Lower lobe of right lung (tissue), 2 donors: ENCODE data around the gene SEMA6A. TPM values are rescaled to one million over a fixed set of nuclear protein-coding genes. Genes with fewer than 3 reads are reported as not detected.

ENCODE experiments used
- ATAC-seq, 2 donors: fragments of 200-7000 bp; cut with Tn5 transposase; one replicate each; pipeline ENCODE4 v1.9.1; 2020 to 2022; ENCODE audit warnings: mild to moderate bottlenecking in 2 of 2, moderate library complexity in 2 of 2
- DNase-seq: peaks from one replicate; pipeline ENCODE4 v3.0.0-alpha.2; 2020
- H3K27ac ChIP-seq: fragments of 200-600 bp; one replicate; pipeline ENCODE4 v1.8.0; 2022
- H3K27me3 ChIP-seq: fragments of 200-600 bp; one replicate; pipeline ENCODE4 v1.8.0; 2022; ENCODE audit warnings: low read depth
- H3K36me3 ChIP-seq: fragments of 200-600 bp; one replicate; pipeline ENCODE4 v1.8.0; 2022; ENCODE audit warnings: mild to moderate bottlenecking
- H3K4me1 ChIP-seq: fragments of 200-600 bp; one replicate; pipeline ENCODE4 v1.8.0; 2022
- H3K4me3 ChIP-seq: fragments of 200-600 bp; one replicate; pipeline ENCODE4 v1.8.0; 2022; ENCODE audit warnings: mild to moderate bottlenecking
- H3K9me3 ChIP-seq: fragments of 200-600 bp; one replicate; pipeline ENCODE4 v1.8.0; 2022
- intact Hi-C: fragments of 100-400 bp; cut with DNase I; formaldehyde crosslinking; loops from one replicate; pipeline ENCODE4 v1.11.0; 2022
- long read RNA-seq: library from polyadenylated mRNA; unstranded; transcript quantifications from one replicate; pipeline ENCODE4 v2.0.0, GENCODE V29; 2021
- total RNA-seq: library from RNA; stranded (reverse); fragmentation: NEBNext Ultra II Directional; extraction: Animal tissue kit (Norgen Biotek cat#: 25700); gene quantifications from one replicate; pipeline ENCODE4 v1.2.1, GENCODE V29; 2021
- TF ChIP-seq, protein P1 (sequence below): fragments of 200-600 bp; IDR thresholded peaks from one replicate; pipeline ENCODE4 v1.8.0; 2022; ENCODE audit warnings: antibody characterized with exemption, mild to moderate bottlenecking
- donor health status: DM: no; HTN: yes; CAD: no; lungs with severe emphysema.

SEMA6A gene, protein sequence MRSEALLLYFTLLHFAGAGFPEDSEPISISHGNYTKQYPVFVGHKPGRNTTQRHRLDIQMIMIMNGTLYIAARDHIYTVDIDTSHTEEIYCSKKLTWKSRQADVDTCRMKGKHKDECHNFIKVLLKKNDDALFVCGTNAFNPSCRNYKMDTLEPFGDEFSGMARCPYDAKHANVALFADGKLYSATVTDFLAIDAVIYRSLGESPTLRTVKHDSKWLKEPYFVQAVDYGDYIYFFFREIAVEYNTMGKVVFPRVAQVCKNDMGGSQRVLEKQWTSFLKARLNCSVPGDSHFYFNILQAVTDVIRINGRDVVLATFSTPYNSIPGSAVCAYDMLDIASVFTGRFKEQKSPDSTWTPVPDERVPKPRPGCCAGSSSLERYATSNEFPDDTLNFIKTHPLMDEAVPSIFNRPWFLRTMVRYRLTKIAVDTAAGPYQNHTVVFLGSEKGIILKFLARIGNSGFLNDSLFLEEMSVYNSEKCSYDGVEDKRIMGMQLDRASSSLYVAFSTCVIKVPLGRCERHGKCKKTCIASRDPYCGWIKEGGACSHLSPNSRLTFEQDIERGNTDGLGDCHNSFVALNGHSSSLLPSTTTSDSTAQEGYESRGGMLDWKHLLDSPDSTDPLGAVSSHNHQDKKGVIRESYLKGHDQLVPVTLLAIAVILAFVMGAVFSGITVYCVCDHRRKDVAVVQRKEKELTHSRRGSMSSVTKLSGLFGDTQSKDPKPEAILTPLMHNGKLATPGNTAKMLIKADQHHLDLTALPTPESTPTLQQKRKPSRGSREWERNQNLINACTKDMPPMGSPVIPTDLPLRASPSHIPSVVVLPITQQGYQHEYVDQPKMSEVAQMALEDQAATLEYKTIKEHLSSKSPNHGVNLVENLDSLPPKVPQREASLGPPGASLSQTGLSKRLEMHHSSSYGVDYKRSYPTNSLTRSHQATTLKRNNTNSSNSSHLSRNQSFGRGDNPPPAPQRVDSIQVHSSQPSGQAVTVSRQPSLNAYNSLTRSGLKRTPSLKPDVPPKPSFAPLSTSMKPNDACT
- 44.3 TPM for total RNA-seq
- long read RNA-seq, full-length matches to known transcripts = 1 of 35 reads
- long read RNA-seq, partial matches to known transcripts = 6 of 35 reads
- long read RNA-seq, other reads (novel, unspliced or antisense) = 28 of 35 reads

DNA sequence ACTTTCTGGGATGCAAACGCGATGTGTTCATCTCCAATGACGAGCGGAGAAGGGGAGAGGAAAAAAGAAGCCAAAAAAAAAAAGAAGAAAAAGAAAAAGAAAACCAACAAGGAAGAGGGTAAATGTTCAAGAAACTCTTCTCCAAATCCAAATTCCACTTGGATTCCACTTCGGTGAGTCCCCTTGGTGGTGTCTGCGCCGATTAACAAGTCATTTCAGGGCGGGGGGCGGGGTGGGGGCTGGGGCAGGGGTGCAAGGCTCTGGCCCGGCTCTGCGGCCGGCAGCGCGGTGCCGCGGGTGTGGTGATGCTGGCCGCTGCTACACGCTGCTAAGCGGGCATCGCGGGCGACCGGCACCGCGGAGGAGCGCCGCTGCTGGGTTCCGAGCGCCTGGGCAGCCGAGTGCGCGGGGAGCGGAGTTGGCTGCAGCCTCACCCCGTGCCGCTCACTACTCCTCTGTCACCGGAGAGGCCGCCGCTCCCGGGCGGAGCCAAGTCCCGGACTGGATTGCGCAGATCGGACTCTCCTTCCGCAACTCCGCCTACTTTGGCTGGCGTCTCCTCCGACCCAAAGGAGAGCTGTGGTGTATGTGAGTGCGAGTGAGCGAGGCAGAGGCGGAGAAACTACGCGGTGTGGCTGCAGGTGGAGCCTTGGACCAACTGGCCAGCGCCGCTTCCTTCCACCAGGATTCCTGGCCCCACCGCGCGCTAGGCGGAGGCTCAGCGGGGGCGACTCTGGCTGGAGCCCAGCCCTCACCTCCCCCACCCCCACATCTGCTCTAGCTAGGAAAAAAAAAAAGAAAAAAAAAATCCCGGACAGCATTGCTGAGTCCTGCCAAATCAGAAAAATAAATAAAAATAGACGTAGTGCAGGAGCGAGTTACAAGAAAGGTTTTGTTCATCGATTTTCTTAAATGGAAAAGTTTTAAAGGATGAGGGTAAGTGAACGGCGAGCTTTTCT is at the start of gene SEMA6A:
SEMA6A (minus strand) TSS at position 457 of the 959 bp plus-strand sequence. CDS start 69,879 bp downstream, outside the sequence.
- intact Hi-C loops = no loop called here
- Histone ChIP-seq H3K36me3 (no peaks in the 10 kb centered on the region), H3K9me3 (no peaks in the 10 kb centered on the region), H3K27me3 (peaks cover 52% of the 10 kb centered on the region), H3K4me3 (peak within 1 kb of the TSS; percentile 69), H3K4me1 (peaks cover 45% of the 10 kb centered on the region), H3K27ac (peak within 1 kb of the TSS; percentile 75)
- DNase-seq (peak; percentile 86), ATAC-seq (peak; percentile 89 to 92)
- TF ChIP-seq, protein P1, sequence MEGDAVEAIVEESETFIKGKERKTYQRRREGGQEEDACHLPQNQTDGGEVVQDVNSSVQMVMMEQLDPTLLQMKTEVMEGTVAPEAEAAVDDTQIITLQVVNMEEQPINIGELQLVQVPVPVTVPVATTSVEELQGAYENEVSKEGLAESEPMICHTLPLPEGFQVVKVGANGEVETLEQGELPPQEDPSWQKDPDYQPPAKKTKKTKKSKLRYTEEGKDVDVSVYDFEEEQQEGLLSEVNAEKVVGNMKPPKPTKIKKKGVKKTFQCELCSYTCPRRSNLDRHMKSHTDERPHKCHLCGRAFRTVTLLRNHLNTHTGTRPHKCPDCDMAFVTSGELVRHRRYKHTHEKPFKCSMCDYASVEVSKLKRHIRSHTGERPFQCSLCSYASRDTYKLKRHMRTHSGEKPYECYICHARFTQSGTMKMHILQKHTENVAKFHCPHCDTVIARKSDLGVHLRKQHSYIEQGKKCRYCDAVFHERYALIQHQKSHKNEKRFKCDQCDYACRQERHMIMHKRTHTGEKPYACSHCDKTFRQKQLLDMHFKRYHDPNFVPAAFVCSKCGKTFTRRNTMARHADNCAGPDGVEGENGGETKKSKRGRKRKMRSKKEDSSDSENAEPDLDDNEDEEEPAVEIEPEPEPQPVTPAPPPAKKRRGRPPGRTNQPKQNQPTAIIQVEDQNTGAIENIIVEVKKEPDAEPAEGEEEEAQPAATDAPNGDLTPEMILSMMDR = no peak

DNA sequence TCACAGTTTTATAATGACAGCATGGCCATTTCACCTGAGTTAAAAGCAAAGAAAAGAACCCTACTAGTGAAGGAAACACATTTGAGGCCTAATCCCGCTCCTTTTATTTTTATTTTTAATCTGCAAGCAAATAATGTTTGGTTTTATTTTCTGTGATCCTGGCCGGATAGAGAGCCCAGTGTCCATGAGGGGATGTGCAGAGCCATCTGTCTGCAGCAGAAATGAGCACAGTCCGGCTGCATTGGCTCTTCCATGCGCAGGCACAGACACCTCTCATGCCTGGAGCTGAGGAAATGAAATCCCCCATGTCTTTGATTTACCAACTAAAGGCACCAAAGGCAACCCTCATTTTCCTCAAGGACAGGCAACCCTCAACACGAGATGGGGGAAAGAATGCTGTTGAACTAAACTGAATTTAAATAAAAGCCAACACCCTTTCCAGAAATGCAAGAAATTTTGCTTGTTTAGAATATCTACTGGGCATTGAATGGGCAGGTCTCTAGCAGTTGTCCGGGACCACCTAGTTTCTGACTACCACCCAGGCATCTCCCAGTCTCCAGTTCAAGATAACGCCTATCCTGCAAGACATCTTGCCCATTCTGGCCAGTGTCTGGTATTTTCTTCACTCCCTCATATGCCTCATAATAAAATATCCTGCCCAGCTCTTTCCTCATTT is 47.9 kb upstream of the SEMA6A start:
- ATAC-seq = no peak
- H3K27ac ChIP-seq = no peak overlapping the region
- no peaks in the 10 kb centered on the region for H3K36me3 ChIP-seq
- H3K27me3 ChIP-seq = no peaks in the 10 kb centered on the region
- TF ChIP-seq, protein P1 = no peak
- H3K9me3 ChIP-seq = no peaks in the 10 kb centered on the region
- no peak for DNase-seq
- intact Hi-C loops = no loop called here
- H3K4me3 ChIP-seq = no peak overlapping the region
- H3K4me1 ChIP-seq = peaks cover 5% of the 10 kb centered on the region

DNA sequence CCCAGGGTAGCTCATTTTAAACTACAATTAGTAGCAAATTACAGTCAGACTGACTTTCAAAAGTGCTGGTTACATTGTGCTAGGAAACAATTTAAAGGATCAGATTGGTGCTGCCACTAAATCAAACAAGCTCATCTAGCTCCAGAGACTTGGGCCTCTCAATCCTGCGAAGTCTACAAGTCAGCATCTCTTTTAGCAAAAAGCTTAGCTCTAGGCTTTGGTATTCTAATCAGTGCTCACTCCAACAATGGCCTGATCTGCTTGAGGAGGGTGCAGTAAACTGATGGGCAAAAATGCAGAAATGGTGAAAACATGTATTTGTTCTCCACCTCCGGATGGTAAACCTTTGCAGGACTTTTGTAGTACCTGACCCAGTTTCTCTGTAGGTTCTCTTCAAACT is 47.0 kb upstream of the SEMA6A start:
- TF ChIP-seq, protein P1 = no peak
- H3K4me3 ChIP-seq = no peak overlapping the region
- no peaks in the 10 kb centered on the region for H3K36me3 ChIP-seq

DNA sequence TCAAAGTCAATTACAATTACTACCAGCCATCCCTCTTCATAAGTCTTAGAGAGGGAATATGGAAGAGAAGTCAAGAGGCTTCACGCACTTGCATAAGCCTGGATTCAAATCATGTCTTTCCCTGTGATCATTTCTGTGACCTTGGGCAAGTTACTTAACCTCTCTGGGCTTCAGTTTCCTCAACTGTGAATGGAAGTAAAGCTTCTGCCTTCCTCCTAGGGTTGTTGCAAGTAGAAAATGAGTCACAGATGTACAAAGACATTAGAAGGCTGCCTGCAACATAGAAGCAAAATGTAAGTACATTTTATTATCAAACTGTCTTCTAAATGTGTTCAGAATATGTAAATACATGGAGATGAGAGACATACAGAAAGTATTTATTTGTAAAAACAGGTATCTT is 42.3 kb upstream of the SEMA6A start:
- no peak for DNase-seq
- H3K4me3 ChIP-seq = no peak overlapping the region

More for the DNA sequence above, 47.0 kb upstream of the SEMA6A start:
- intact Hi-C loops = no loop called here
- no peaks in the 10 kb centered on the region for H3K27me3 ChIP-seq
- DNase-seq = no peak
- no peak for ATAC-seq
- peaks cover 5% of the 10 kb centered on the region for H3K4me1 ChIP-seq
- no peak overlapping the region for H3K27ac ChIP-seq
- no peaks in the 10 kb centered on the region for H3K9me3 ChIP-seq

More for the DNA sequence above, 42.3 kb upstream of the SEMA6A start:
- no peaks in the 10 kb centered on the region for H3K9me3 ChIP-seq
- intact Hi-C loops = no loop called here
- ATAC-seq = no peak
- no peak overlapping the region for H3K27ac ChIP-seq
- H3K36me3 ChIP-seq = no peaks in the 10 kb centered on the region
- no peaks in the 10 kb centered on the region for H3K27me3 ChIP-seq
- TF ChIP-seq, protein P1 = no peak
- H3K4me1 ChIP-seq = no peaks in the 10 kb centered on the region
